Activated CD4-positive, alpha-beta T cell treated with anti-CD3 and anti-CD28 coated beads for 48 hours (primary cell): Measurements from ENCODE around the gene TRAPPC3.

Experiments
- DNase-seq: peaks from one replicate; pipeline ENCODE4 v3.0.0-alpha.2; 2020

The TRAPPC3 gene

DNA sequence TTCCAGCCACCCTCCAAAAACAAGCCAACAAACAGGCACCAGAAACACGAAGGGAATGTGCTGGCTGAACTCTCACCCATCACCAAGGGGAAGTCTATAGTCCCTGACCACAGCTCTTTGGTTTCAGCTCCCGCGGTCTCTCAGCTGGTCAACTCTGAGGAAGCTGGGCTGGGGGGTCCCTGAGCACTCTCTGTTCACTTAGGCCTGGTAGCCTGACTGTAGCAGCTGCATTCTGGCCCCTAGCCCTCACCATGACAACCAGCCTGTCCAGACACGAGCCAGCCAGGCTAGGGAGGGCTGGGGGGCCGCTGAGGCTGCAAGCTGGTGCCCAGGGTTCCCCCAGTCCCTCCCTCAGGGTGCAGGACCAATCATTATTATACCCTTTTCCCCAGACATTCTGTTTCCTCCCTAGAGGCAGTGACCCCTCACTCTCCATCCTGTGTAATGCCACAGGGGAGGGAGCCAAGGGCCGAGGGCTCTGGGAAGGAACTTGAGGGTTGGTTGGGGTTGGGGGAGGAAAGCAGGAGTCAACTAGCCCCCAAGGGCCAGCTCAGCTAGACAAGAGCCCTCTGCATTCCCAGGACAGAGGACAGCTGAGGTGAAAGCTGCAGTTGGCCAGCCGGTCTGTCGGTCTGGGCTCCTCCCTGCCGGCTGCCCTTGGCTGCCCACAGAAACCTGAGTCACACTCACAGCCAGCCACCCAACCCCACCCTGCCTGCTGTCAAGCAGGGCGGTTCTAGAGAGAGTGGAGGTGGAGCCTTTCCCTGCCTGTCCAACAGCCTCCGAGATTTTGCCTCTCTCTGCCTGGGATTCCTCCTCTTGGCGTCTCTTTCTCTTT lies 1.2 kb upstream of the TRAPPC3 start:
- DNase-seq: peak; percentile 83

DNA sequence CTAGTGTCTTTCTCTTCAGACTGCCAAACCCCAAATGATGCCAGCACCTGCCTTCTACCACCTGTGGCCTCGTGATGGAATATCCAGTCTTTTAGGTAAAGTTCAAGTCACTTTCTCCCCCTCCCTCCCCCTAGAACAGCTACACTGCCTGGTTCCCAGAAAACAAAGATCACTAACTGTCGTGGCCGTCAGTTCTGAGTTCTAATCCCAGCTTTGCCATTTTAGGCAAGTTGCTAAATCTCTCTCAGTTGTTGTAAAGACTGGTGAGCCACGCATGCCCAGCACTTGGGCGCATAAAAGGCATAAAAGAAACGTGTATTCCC lies 648 bp upstream of the TRAPPC3 start:
- DNase-seq: no peak

DNA sequence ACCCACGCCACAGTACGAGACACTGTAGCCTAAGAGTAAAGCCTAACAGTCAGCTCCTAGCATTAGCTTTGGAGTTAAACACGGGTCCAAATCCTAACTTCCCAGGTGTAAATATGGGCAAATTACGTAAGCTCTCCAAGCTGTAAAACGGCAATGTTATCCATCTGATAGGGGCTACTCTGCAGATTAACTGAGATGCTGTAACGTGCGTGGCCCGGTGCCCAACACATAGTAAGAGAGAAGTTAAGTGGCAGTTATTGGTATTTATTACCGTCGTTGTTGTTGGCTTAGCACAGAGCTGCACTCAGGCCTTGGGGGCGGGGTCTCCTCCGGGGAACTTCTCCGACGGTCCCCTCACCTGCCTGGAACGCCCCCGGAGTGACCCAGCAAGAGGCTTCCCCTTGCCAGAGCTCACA lies 457 bp downstream of the TRAPPC3 start:
- DNase-seq: no peak

DNA sequence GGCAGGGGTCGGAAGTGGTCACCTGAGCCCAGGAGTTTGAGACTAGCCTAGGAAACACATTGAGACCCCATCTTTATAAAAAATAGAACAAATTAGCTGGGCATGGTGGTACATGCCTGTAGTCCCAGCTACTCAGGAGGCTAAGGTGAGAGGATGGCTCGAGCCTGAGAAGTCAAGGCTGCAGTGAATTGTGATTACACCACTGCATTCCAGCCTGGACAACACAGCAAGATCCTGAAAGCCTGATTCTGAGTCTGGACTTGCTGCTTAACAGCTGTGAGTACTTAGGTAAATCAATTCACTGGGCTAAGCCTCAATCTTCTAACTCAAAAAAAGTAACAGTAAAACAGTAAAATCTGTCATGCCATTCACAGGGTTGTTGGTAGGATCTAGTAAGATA lies 4.9 kb downstream of the TRAPPC3 start:
- DNase-seq: no peak

DNA sequence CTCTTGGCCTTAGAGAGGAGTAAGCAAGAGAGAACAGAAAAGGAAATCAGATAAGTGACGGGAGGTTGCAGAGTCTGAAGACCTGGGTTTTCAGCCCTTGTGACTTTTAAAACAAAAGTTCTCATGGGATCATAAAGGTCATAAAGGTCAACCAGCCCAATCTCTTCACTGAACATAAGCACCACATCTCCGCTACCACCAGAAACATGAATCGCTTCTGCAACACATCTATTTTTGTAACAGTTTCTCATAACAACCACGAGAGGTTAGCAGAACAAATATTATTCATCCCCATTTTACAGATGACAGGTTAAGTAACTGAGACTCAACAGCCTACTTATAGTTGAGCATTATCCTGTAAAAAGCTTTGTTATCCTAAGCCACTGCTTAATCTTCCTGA lies 5.9 kb downstream of the TRAPPC3 start:
- DNase-seq: no peak

DNA sequence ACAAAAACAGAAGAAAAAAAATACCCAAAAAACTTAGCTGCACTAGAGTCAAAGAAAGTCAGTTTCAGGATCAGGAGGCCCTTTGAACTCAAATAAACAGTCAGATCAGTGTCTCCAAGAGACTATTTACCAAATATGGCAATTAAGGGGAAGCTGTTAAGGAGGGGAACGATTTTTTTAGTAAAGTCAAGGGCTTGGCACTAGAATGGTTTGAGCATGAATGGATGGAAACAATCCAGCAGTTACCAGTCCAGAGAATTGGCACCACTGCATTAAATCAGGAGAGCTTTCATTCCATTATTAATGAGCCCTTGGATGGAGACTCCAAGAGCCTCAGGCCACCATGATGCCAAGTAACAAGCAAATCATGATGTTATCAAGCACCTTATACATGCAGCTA lies 7.2 kb downstream of the TRAPPC3 start:
- no peak for DNase-seq

DNA sequence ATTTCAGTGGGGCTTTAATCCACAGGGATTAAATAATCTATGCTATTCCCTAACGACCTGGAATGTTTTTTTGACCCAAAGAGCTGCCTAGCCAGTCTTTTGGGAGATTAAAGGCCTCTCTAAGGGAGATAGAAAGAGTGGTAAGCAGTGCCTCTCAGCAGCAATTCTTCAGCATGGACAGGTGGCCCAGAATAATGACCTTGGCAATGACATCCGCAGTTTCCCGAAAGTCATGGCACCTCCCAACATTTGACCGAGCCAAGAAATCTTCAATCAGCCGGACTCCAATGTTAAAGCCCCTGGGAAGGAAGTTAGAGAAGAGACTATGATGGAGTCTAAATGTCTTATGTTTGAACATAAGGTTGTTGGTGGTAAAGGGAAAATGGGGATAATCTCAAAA lies 9.8 kb downstream of the TRAPPC3 start:
- no peak for DNase-seq

DNA sequence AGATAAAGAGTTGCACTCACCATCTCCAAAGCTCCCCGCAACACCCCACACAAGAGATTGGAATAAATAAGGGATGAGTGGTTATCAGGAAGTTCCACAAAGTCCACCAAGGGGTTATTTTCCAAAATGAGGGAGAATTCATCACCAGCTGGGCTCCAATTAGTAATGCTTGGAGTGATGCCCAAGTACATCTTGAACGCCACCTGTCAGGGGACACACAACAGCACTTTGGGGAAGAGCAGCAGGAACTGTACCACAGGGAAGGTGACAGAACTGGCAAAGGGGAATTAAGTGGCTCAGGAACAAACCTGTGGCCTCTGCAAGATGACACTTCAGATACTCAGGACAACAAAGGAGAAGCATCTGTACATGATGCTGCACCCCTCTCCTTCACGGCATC lies 11.5 kb downstream of the TRAPPC3 start:
- DNase-seq: no peak

DNA sequence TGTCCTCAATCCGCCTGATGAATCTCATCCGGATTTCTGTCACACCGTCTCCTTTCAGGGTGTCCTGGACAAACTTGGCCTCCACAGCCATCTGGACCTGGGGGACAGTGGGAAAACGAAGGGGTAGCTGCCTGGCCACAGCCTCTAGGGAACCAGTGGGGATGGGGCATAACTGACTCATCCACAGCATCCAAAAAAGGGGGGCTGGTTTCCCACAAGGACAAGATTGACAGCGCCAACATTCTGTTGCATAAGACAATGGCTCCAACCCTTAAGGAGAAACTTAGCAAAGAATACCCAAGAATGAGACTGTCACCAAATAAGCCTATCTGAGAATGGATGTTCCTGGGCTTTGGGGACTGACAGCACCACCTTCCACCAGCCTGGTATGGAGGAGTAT lies 12.1 kb downstream of the TRAPPC3 start:
- no peak for DNase-seq

DNA sequence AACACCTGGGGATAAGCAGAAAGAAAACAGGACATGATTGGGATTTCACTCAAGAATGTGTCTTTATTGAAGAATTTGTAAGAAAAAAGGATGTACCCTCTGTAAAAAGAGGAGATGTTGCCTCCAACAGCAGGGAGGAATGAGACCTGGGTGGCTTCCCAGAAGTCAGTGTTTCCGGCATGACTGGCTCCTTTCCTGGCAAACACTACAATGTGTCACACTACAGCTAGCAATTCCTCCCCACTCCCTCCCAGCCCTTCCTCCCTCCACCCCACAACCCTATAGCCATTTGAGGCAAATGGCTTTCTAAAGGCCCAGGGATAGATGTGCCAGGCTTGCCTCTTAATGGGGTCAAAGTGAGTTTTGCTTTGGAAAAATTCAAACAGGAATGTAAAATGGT lies 12.8 kb downstream of the TRAPPC3 start:
- no peak for DNase-seq

DNA sequence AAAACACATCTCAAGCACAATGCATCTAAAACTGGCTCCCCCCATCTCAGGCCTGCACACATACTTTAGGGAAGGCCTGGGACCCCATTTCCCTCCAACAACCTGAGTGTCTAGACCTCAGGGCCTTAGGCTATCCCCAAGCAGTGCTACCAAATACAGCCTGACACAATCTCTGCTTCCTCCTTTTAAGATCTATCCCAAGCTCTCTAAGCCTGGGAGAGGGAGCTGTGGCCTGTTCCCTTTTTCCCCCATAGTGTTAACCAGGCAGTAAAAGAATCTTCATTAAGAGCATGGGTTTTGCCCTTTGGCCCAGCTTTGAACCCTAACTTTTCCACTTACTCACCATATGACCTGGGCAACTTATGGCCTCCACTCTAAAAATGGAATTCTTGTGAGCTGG lies 13.5 kb downstream of the TRAPPC3 start:
- no peak for DNase-seq

DNA sequence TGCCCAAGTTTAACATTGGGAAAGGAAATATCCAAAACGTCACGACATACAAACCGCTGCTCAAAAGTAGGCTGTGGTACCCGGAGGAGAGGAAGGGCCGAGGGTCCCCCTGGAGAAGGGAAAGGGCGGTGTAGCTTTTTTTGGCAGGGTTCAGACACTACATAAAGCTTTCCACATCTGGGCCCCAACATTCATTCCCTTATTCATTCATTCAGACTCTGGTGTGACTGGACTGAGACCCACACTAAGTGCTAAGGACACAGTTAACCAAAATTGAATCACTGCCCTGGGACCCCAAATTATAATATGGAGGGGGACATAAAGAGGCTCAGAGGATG lies 14.0 kb downstream of the TRAPPC3 start:
- DNase-seq: no peak

DNA sequence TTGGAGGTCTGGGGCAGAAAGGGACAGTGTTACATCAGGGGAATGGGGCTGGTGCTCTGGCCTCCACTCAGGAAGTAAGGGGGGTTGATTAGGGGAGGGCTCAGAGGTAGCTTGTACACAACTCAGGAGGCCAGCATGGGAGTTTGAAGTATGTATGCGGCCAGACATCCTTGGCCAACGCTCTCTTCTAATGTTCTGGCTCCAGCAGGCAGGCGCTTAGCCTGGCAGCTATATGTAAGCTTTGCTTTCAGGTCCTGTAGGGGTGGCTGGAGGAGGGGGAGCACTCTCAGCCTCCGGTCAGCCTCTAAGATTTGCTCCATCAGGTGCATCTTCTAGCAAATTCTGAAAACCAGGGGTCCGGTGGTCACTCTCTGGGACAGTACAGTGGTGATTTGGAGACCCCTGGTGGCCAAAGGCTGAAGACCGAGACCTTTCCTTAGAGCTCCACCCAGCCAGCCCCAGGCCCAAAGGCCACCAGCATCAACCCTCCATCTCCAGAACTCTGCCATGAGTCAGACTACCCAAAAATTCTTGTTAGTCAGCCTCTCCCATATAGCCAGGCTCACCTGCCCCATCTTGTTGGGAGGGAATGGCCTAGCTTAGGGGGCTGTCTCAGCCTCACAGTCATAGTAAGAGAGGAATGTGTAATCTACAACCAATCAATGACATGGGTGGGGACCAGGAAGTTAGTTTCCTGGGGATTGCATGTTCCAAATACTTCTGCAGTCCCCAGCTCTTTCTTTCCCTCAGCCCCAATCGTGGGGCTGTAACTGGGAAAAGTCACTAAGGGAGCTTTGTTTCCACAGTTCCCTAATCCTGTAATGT lies 14.6 kb downstream of the TRAPPC3 start:
- DNase-seq: peak; percentile 54

DNA sequence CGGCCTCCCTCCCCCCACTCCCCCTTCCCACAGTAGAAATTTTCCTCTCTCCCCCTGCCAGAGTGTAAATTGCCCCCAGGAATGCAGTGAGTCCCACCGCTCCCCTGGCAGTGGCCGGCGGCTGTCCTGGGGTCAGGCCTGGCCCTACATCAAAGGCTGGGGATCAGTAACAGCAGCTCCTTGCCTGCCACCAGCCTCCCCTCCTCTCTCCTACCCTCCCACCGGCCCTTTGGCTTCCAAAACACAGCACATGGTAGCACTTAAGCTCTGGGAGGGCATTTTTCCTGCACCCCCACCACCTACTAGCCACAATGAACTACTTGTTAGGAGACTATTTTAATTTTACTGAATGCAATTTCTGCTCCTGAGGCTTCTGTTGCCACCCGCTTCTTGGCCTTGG lies 15.3 kb downstream of the TRAPPC3 start:
- DNase-seq: no peak

DNA sequence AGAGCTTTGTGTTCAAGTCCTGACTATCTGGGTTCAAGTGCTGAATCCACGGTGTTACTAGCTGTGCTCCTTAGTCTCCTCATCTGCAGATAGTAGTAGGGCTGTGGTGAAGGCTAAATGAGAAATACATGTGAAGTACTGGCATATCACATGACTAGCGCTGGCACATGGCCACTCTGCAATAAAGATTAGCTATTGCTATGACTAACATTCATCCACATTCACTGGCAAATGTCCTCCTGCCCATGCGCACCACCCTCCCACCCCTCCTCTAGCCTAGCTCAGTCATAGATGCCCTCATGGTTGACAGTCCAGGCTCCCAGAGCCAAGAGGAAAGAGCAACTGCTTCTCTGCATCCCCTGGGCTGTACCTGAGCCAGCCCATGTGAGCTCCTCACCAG lies 15.8 kb downstream of the TRAPPC3 start:
- DNase-seq: no peak

DNA sequence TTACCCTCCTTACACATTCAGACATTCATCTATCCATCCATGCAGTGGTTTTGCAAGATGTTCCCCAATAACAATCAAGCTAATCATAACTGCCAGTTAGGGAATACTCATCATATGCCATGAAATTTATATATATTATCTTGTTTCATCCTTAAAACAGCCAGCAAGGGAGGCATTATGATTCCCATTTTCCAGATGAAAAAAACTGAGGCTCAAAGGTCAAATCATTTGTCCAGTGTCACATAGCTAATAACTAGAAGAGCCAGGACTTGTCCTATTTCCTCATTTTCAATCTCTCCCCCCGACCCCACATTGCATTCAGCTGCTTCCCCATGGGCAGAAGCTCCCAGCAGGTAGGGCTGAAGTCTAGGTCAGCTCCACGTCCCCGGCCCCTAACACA lies 17.3 kb downstream of the TRAPPC3 start:
- no peak for DNase-seq

DNA sequence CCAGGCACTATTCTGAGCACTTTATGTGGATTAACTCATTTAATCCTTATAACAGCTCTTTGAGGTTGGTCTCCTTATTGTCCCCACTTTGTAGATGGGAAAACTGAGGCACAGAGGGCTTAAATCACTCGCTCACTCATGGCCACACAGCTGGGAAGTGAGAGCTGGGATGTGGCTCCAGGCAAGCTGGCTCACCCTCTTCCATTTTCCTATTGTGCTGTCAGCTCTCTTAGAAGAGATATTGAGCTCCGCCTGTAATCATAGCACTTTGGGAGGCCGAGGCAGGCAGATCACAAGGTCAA lies 20.4 kb downstream of the TRAPPC3 start:
- no peak for DNase-seq

DNA sequence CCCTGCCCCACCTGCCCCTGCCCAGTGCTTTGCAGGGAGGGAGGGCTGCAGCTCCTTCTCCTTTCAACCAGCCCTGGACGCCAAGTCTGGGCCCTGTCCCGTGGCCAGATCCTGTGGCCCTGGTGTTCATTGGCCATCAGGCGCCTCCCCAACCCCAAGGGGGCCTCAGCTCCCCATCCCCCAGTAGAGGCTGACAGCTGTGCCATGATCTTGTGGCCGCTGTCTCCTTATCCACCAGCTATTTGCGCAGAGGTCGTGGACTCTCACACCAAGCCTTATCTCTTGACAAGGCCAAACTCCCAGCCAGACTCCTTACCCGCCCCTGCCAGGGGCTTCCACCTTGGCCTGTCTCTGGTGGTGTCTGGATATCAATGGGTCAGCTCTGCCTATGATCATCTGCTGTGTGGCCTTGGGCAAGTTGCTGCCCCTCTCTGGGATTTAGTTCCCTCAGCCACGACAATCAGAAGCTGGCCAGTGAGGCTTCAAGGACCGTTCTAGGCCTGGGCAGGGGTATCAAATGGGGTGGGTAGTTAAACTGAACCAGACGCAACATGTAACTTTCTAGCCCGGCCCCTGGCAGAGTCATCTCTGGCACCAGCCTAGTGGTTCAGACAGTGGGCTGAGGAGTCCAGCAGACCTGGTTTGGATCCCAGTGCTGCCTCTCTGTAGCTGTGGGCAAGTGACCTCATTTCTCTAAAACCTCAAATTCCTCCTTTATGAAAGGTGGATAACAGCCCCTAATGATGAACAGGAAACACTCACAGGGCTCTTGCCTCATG lies 21.0 kb downstream of the TRAPPC3 start:
- DNase-seq: no peak

DNA sequence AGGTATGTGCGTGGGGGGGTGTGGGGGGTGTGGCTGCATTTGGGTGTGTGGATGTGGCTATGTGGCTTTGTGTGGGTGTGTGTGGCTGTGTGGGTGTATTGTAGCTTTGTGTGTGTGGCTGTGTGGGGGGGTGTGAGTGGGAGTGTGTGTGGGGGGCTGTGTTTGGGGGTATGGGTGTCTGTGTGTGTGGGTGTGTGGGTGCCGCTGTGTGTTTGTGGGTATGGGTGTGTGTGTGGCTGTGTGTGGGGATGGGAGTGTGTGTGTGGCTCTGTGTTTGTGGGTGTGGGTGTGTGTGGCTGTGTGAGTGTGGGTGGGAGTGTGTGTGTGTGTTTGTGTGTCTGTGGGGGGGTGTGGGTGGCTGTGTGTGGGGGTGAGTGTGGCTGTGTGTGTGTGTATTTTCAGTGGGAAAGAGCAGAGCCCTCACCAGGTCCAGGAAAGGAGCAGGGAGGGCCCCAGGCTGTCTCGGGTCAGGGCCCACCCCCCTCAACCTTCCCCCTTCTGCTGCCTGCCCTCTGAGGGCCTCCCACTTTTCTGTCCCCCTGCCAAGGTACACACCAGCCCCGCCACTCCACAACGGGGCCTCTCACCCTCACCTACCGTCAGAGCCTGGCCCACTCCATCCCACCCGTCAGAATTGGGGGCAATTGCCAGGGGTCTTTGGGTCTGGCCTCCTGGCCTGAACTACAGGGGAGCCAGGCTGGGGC lies 22.3 kb downstream of the TRAPPC3 start:
- no peak for DNase-seq

DNA sequence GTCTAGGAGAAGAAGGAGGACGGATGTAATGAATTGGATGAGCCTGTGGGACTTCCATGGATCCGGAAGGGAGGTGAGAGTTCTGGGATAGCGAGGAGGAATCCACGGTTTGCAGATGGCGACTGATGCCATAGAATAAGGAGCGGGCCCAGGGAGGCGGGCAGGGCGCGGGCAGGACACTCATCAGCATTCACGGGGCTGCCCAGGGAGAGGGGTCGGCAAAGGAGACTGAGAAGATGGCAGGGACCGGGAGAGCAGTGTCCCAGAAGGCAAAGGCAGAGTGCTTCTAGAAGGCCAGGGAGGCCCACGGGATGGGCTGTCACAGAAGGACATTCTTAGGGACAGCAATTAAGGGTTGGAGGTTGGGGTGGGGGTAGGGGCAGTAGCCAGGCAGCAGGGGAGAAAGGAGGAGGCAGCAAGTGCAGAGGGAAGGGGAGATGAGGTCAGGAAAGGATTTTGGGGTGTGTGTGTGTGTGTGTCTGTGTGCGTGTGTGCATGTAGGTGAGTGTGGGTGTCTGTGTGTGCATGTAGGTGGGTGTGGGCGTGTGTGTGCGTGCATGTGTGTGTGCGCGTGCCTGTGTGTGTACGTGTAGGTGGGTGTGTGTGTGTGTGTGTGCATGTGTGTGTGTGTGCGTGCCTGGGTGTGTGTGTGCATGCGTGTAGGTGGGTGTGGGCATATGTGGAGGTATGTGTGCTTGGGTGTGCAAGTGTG lies 23.1 kb downstream of the TRAPPC3 start:
- DNase-seq: no peak

DNA sequence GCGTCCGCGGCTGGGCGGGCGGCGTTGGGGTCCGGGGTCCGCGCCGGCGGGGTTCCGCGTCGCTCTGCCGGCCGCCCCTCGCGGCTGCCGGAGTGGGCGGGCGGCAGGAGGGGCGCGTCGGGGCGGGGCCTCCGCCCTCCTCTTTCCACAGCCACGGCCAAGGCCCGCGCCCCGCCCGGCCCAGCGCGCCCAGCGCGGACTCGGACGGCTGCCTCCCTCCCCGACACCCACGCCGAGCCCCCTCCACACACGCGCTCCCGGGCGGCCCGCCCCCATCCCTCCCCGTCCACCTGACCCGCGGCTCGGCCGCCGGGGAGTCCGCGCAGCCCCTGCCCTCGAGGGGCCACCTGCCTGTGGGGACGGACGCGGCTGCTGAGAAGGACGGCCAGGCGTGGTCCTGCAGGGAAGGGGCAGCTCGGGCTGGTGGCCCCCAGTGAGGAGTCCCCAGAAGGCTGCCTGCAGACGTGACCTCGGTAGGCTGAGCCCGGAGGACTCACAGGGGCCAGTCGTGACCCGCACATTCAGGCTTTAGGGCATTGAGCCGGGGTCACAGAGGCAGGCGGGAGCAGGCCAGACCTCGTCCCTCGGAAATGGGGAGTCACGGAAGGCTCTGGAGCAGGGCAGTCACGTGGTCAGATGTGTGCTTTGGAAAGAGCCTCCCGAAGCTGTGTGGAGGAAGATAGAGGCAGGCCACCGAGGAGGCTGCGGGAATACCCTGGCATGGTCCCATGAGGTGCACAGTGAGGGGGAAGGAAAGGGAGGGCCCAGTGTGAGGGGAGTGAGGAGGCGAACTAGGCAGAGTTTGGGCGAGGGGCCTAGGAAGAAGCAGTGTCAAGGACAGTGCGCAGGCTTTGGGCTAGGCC lies 23.9 kb downstream of the TRAPPC3 start, which contains the start of gene COL8A2:
COL8A2 (minus strand) TSS at position 94 of the 863 bp plus-strand sequence. CDS start 24,980 bp downstream, outside the sequence.
- DNase-seq: no peak
